ENCODE data around the gene SLC37A4. TPM values are rescaled to one million over a fixed set of nuclear protein-coding genes. Genes with fewer than 3 reads are reported as not detected.
A peak's percentile ranks its signal among the peaks of the same experiment; 100 is the strongest.

SLC37A4 gene
- total and polyA plus RNA-seq, 2 of the 13 experiments (the other 11 are each of a cell fraction or from before 2014, with no cell fraction given): 43.0 to 56.1 TPM

GRCh38 chr11:119056421-119056999 is 25.8 kb upstream of the SLC37A4 start (continued):
- peak; percentile 76; the same call in 1 of the 2 replicates for TF ChIP-seq ZNF563 (CRISPR knock-in tag; IDR thresholded peaks at IDR 0.05)
- 0 out of 2 replicates have a peak, but pooled peaks have one; percentile 6 for TF ChIP-seq ZNF800 (CRISPR knock-in tag; IDR thresholded peaks at IDR 0.05)
- TF ChIP-seq ETV6 (CRISPR knock-in tag; conservative IDR thresholded peaks at IDR 0.05): peak; percentile 83; the same call in 1 of the 2 replicates
- TF ChIP-seq ZNF550 (CRISPR knock-in tag; IDR thresholded peaks at IDR 0.05; ENCODE audit: borderline replicate concordance): 0 out of 2 replicates have a peak, but pooled peaks have one; percentile 44
- peak; percentile 46; the same call in 1 of the 2 replicates for TF ChIP-seq ZNF225 (CRISPR knock-in tag; IDR thresholded peaks at IDR 0.05)
- no peak for TF ChIP-seq U2AF2 (IDR thresholded peaks at IDR 0.05; ENCODE audit: low read depth, low read length)
- 0 out of 2 replicates have a peak, but pooled peaks have one; percentile 42 for TF ChIP-seq ZNF713 (CRISPR knock-in tag; IDR thresholded peaks at IDR 0.05)
- 0 out of 2 replicates have a peak, but pooled peaks have one; percentile 13 for TF ChIP-seq SMAD9 (CRISPR knock-in tag; IDR thresholded peaks at IDR 0.05)
- no peak for TF ChIP-seq FOSL1 (CRISPR knock-in tag; IDR thresholded peaks at IDR 0.05; ENCODE audit: borderline replicate concordance)
- no peak for TF ChIP-seq ZNF460 (CRISPR knock-in tag; IDR thresholded peaks at IDR 0.05; ENCODE audit: borderline replicate concordance)
- TF ChIP-seq PHF8 (CRISPR knock-in tag; IDR thresholded peaks at IDR 0.05): peak; percentile 45; the same call in 1 of the 2 replicates
- TF ChIP-seq ZNF207 (IDR thresholded peaks at IDR 0.05; ENCODE audit: borderline replicate concordance): no peak
- TF ChIP-seq ZNF20 (CRISPR knock-in tag; IDR thresholded peaks at IDR 0.05): 0 out of 2 replicates have a peak, but pooled peaks have one; percentile 37
- TF ChIP-seq, protein P1, sequence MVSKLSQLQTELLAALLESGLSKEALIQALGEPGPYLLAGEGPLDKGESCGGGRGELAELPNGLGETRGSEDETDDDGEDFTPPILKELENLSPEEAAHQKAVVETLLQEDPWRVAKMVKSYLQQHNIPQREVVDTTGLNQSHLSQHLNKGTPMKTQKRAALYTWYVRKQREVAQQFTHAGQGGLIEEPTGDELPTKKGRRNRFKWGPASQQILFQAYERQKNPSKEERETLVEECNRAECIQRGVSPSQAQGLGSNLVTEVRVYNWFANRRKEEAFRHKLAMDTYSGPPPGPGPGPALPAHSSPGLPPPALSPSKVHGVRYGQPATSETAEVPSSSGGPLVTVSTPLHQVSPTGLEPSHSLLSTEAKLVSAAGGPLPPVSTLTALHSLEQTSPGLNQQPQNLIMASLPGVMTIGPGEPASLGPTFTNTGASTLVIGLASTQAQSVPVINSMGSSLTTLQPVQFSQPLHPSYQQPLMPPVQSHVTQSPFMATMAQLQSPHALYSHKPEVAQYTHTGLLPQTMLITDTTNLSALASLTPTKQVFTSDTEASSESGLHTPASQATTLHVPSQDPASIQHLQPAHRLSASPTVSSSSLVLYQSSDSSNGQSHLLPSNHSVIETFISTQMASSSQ (IDR thresholded peaks at IDR 0.05; ENCODE audit: low read depth): no peak
- TF ChIP-seq, protein P1 (CRISPR knock-in tag; IDR thresholded peaks at IDR 0.05; ENCODE audit: borderline replicate concordance): no peak
- TF ChIP-seq SP1 (IDR thresholded peaks at IDR 0.05): no peak
- TF ChIP-seq SP1 (CRISPR knock-in tag; IDR thresholded peaks at IDR 0.05): no peak
- no peak for TF ChIP-seq CEBPB (IDR thresholded peaks at IDR 0.05; ENCODE audit: borderline replicate concordance, low read depth, low read length)
- TF ChIP-seq, protein P2, sequence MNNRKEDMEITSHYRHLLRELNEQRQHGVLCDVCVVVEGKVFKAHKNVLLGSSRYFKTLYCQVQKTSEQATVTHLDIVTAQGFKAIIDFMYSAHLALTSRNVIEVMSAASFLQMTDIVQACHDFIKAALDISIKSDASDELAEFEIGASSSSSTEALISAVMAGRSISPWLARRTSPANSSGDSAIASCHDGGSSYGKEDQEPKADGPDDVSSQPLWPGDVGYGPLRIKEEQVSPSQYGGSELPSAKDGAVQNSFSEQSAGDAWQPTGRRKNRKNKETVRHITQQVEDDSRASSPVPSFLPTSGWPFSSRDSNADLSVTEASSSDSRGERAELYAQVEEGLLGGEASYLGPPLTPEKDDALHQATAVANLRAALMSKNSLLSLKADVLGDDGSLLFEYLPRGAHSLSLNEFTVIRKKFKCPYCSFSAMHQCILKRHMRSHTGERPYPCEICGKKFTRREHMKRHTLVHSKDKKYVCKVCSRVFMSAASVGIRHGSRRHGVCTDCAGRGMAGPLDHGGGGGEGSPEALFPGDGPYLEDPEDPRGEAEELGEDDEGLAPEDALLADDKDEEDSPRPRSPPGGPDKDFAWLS (CRISPR knock-in tag; IDR thresholded peaks at IDR 0.05; ENCODE audit: borderline replicate concordance): no peak
- no peak for TF ChIP-seq ZBTB8A (CRISPR knock-in tag; IDR thresholded peaks at IDR 0.05; ENCODE audit: borderline replicate concordance, low read depth)

Data from HepG2 (cell line).